ELR (cell line): ENCODE measurements around the gene SRD5A3.
A peak's percentile ranks its signal among the peaks of the same experiment; 100 is the strongest.

ENCODE experiments used
- DNase-seq: peaks from one replicate; pipeline ENCODE4 v3.0.0-alpha.2; 2015; ENCODE audit warnings: low read depth

The SRD5A3 gene

DNA sequence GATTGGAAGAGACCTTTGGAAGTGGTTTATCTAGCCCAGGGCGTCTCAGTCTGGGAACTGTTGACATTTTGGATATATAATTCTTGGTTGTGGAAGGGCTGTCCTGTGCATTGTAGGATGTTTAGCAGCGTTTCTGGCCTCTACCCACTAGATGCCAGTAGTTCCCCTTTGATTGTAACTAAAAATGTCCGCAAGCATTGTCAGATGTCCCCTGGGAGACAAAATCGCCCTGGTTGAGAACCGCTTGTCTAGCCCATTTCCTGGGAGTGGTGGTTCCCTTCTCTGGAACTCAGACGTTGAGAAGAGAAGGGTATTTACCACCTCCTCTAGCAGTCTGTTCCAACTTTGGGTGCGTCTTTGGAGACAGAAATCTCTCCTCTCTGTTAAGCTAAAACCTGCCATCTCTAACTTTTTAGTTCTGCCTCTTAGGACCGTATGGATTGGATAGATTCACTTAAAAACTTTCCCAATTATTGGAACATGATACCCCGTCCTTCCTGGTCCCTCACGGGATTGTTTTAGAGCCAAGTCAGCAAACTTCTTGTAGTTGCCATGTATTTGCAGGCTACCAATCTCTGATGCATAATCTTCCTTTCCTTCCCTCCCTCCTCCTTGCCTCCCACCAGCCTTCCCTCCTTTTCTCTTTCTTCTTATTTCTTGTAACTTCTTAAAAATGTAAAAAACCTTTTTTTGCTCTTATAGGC is 63.6 kb downstream of the SRD5A3 start:
- DNase-seq: peak; percentile 23

DNA sequence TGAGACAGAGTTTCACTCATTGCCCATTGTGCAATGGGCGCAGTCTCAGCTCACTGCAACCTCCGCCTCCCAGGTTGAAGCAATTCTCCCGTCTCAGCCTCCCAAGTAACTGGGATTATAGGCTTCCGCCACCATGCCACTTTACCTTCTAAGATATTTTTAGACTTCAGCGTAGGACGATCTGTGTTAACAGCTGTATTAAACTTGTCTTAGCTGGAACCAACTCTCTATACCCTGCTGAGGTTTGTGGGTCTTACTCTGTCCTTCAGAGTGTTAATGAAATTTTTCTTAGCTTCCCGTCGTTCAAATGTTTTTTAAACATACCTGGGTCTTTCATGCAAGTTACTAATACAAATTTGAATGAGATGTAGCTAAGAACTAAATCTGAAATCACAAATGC is 64.4 kb downstream of the SRD5A3 start:
- DNase-seq: no peak

DNA sequence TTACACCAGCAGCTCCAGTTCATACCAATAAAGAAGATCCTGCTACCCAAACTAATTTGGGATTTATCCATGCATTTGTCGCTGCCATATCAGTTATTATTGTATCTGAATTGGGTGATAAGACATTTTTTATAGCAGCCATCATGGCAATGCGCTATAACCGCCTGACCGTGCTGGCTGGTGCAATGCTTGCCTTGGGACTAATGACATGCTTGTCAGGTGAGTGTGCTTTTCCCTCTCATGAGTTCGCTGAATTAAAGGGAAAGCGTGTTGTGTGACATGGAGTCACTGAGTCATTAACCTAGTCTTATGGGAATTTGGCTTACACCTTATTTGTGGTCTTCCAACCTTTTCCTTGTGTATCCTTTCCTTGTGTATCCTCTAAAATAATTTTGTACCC is 65.6 kb downstream of the SRD5A3 start:
- peak; percentile 30 for DNase-seq

DNA sequence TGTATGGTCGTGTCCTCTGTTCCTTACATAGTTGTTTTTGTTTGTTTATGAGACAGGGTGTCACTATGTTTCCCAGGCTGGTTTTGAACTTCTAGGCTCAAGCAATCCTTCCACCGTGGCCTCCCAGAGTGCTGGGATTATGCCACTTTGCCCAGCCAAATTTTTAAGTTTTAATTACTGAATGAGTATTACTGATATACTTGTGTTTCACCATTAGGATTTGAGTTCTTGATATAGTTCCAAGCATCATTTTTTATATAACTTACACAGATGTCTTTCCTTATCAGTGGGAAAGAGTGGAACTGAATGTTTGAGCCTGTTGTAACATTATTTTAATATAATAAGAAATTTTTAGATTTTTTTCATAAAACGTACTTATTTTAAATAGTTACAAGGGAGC is 70.1 kb downstream of the SRD5A3 start:
- DNase-seq: no peak
